Fibroblast of the aortic adventitia (primary cell): ENCODE results near the gene ATP8B1. TPM values are rescaled to one million over a fixed set of nuclear protein-coding genes. Genes with fewer than 3 reads are reported as not detected.
"Not testable (repeated sequence)": the region's sequence is repeated elsewhere in the genome, so short reads cannot be mapped to it uniquely, and the experiment has no call there.

Experiments
- DNase-seq: peaks from one replicate; pipeline ENCODE4 v3.0.0-alpha.2; 2010; ENCODE audit warnings: low read depth
- H3K4me3 ChIP-seq: 2 replicates; pipeline ENCODE4 v1.5.1; 2011; ENCODE audit warnings: low read depth, mild to moderate bottlenecking, control low read depth, low read length, moderate library complexity
- CTCF ChIP-seq: IDR thresholded peaks from 2 replicates; pipeline ENCODE4 v1.5.1; 2011; ENCODE audit warnings: mild to moderate bottlenecking, low read length, control low read depth, inconsistent platforms; ENCODE audit not compliant: insufficient read depth
- total RNA-seq: library from RNA; depleted of rRNA; stranded (reverse); fragments of >200 nt; gene quantifications from 2 replicates; pipeline ENCODE4 v1.2.3, GENCODE V29; 2012; ENCODE audit warnings: low replicate concordance

ATP8B1 gene
- total RNA-seq, 1 donor = 80.4 TPM

- H3K4me3 ChIP-seq = no peak overlapping the region
- DNase-seq = no peak
Observed at GRCh38 chr18:57747809-57748680, 55.1 kb downstream of the ATP8B1 start.

GRCh38 chr18:57744211-57744694 is 58.9 kb downstream of the ATP8B1 start:
- TF ChIP-seq CTCF = no peak
- peak; percentile 80 for DNase-seq
- H3K4me3 ChIP-seq = no peak overlapping the region

More at GRCh38 chr18:57747809-57748680, 55.1 kb downstream of the ATP8B1 start:
- no peak for TF ChIP-seq CTCF

- no peak for TF ChIP-seq CTCF
- DNase-seq = peak; percentile 90
- no peak overlapping the region for H3K4me3 ChIP-seq
Observed at GRCh38 chr18:57743008-57743407, 60.1 kb downstream of the ATP8B1 start.

- TF ChIP-seq CTCF = no peak
- peak; percentile 39 for DNase-seq
- H3K4me3 ChIP-seq = no peak overlapping the region
Observed at GRCh38 chr18:57741273-57741672, 61.8 kb downstream of the ATP8B1 start.

GRCh38 chr18:57738078-57738477 is 65.0 kb downstream of the ATP8B1 start:
- no peak for TF ChIP-seq CTCF
- DNase-seq = no peak
- H3K4me3 ChIP-seq = no peak overlapping the region

GRCh38 chr18:57737400-57738060 is 65.6 kb downstream of the ATP8B1 start:
- peak overlapping the region; percentile 10 for H3K4me3 ChIP-seq

GRCh38 chr18:57735042-57735441 is 68.1 kb downstream of the ATP8B1 start:
- not testable (repeated sequence) for DNase-seq, H3K4me3 ChIP-seq

More at GRCh38 chr18:57737400-57738060, 65.6 kb downstream of the ATP8B1 start:
- no peak for TF ChIP-seq CTCF
- peak; percentile 97 for DNase-seq
